Adrenal gland (tissue), 5 donors: ENCODE measurements around the gene ZNF581.

Experiments
- POLR2A ChIP-seq, 2 donors: fragments of 450-650 bp; IDR thresholded peaks; one replicate each; pipeline ENCODE4 v1.6.1; 2017; ENCODE audit warnings: antibody characterized with exemption in 2 of 2, mild to moderate bottlenecking in 2 of 2, moderate library complexity in 1 of 2
- TF ChIP-seq, protein P1 (sequence below), 6 experiments: fragments of 450-650 bp in 4 of 6; fragments of 200-600 bp in 2 of 6; sonication (generic) in 1 of 6; IDR thresholded peaks; 1 replicate in 5 of 6; 2 replicates in 1 of 6; pipeline versions ENCODE4 v1.5.1 to v1.8.0; 2016 to 2021; ENCODE audit warnings: antibody characterized with exemption in 6 of 6, mild to moderate bottlenecking in 2 of 6, moderate library complexity in 1 of 6
- donor health status: DM: no; HTN: no; CAD: no.

DNA sequence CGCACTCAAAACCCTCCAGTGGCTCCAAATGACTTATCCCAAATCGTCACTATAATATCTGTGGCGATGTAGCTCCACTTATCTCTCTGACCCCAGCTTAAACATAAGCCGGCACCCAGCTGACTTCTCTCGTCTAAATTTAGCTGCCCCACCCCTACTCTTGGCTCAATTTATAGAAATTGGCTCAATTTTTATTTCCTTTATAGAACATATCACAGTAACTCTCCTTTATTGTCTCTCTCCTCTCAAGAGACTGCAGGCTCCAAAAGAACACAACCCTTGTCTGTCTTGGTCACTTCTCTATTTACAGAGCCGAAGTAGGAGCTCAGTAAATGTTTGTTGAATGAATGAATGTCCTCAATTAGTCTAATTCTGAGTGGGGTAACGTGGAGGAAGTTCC, 19.9 kb upstream of the ZNF581 start:
- TF ChIP-seq POLR2A (IDR thresholded peaks at IDR 0.05), result no peak
- TF ChIP-seq, protein P1, sequence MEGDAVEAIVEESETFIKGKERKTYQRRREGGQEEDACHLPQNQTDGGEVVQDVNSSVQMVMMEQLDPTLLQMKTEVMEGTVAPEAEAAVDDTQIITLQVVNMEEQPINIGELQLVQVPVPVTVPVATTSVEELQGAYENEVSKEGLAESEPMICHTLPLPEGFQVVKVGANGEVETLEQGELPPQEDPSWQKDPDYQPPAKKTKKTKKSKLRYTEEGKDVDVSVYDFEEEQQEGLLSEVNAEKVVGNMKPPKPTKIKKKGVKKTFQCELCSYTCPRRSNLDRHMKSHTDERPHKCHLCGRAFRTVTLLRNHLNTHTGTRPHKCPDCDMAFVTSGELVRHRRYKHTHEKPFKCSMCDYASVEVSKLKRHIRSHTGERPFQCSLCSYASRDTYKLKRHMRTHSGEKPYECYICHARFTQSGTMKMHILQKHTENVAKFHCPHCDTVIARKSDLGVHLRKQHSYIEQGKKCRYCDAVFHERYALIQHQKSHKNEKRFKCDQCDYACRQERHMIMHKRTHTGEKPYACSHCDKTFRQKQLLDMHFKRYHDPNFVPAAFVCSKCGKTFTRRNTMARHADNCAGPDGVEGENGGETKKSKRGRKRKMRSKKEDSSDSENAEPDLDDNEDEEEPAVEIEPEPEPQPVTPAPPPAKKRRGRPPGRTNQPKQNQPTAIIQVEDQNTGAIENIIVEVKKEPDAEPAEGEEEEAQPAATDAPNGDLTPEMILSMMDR (IDR thresholded peaks at IDR 0.05), result no peak
